K562 (cell line): ENCODE results near the gene PLA2G15. TPM values are rescaled to one million over a fixed set of nuclear protein-coding genes. Genes with fewer than 3 reads are reported as not detected.

Experiments used
- CAMTA2 ChIP-seq: fragments of 250-450 bp; sonication (Bioruptor Pico); conservative IDR thresholded peaks from 2 replicates; pipeline ENCODE4 v1.5.1; 2022
- GABPB2 ChIP-seq: fragments of 250-450 bp; sonication (Bioruptor Pico); conservative IDR thresholded peaks from 2 replicates; pipeline ENCODE4 v1.5.1; 2021; ENCODE audit warnings: mild to moderate bottlenecking
- HDAC3 ChIP-seq: fragments of 450-650 bp; IDR thresholded peaks from 2 replicates; pipeline ENCODE4 v1.6.1; 2018; ENCODE audit warnings: borderline replicate concordance, mild to moderate bottlenecking, moderate library complexity; ENCODE audit not compliant: partially characterized antibody
- HINFP ChIP-seq: fragments of 450-650 bp; conservative IDR thresholded peaks from 2 replicates; pipeline ENCODE4 v1.6.1; 2016; ENCODE audit warnings: missing genetic modification characterization, low read depth, mild to moderate bottlenecking, control low read depth, missing compliant biosample characterization
- PYGO2 ChIP-seq: fragments of 450-650 bp; IDR thresholded peaks from 2 replicates; pipeline ENCODE4 v1.6.1; 2016; ENCODE audit warnings: mild to moderate bottlenecking, missing genetic modification characterization, moderate library complexity, missing compliant biosample characterization
- REST ChIP-seq, 2 experiments: fragments of 450-650 bp; formaldehyde crosslinking in 1 of 2; IDR thresholded peaks; 2 replicates each; pipeline versions ENCODE4 v1.4.0 to v1.6.1; 2014 to 2020; ENCODE audit warnings: mild to moderate bottlenecking in 2 of 2, borderline replicate concordance in 1 of 2, low read depth in 1 of 2
- SP2 ChIP-seq: IDR thresholded peaks from 2 replicates; pipeline ENCODE4 v1.6.1; 2011; ENCODE audit warnings: mild to moderate bottlenecking, low read depth, low read length, moderate library complexity; ENCODE audit not compliant: poor library complexity, severe bottlenecking; ENCODE audit errors: extremely low read depth
- STAT5A ChIP-seq: IDR thresholded peaks from 2 replicates; pipeline ENCODE4 v1.6.1; 2012; ENCODE audit warnings: low read length, inconsistent platforms, borderline replicate concordance
- STAT5B ChIP-seq: fragments of 250-450 bp; sonication (Bioruptor Pico); IDR thresholded peaks from 2 replicates; pipeline ENCODE4 v1.8.0; 2021; ENCODE audit warnings: mild to moderate bottlenecking, inconsistent platforms
- TCF7L2 ChIP-seq: fragments of 150-350 bp; IDR thresholded peaks from 2 replicates; pipeline ENCODE4 v1.6.1; 2016; ENCODE audit warnings: low read depth, mild to moderate bottlenecking, low read length, moderate library complexity
- THAP7 ChIP-seq: fragments of 250-450 bp; sonication (Bioruptor Pico); IDR thresholded peaks from 2 replicates; pipeline ENCODE4 v1.5.0; 2021
- ZNF146 ChIP-seq: IDR thresholded peaks from one replicate; pipeline ENCODE4 v1.6.1; 2018; ENCODE audit warnings: missing compliant biosample characterization; ENCODE audit not compliant: unreplicated experiment
- ZZZ3 ChIP-seq: fragments of 450-650 bp; IDR thresholded peaks from 2 replicates; pipeline ENCODE4 v1.6.1; 2016; ENCODE audit warnings: antibody characterized with exemption, mild to moderate bottlenecking, moderate library complexity
- polyA plus RNA-seq, 8 experiments: library from polyadenylated mRNA; depleted of rRNA in 4 of 8; stranded (reverse) in 5 of 8; unstranded in 3 of 8; fragments of >200 nt; fragmentation: Nextera tagmentation in 2 of 8; fragmentation: Illumina TruSeq in 1 of 8; extraction: Ambion mirVana in 2 of 8; extraction: Trizol in 1 of 8; gene quantifications; 2 replicates each; pipeline versions ENCODE4 v1.2.1 to v1.2.3, GENCODE V29; 2011 to 2014; ENCODE audit warnings: inconsistent platforms in 1 of 8, missing spikeins in 1 of 8
- total RNA-seq, 7 experiments: library from RNA; depleted of rRNA in 6 of 7; stranded (reverse); fragments of >200 nt in 6 of 7; fragmentation: Illumina TruSeq in 2 of 7; extraction: Trizol in 2 of 7; gene quantifications; 2 replicates each; pipeline versions ENCODE4 v1.2.1 to v1.2.3, GENCODE V29; 2011 to 2021; ENCODE audit warnings: low replicate concordance in 1 of 7

The PLA2G15 gene
- total and polyA plus RNA-seq, 9 of the 15 experiments (the other 6 are each of a cell fraction or from before 2014, with no cell fraction given), result 0.42 to 8.6 (median 4.8) TPM

- TF ChIP-seq REST (IDR thresholded peaks at IDR 0.05; ENCODE audit: borderline replicate concordance) (no peak), REST (CRISPR knock-in tag; IDR thresholded peaks at IDR 0.05; ENCODE audit: low read depth) (no peak), CAMTA2 (CRISPR knock-in tag) (no peak), GABPB2 (CRISPR knock-in tag) (no peak), HINFP (tag) (no peak), ZNF146 (CRISPR knock-in tag) (no peak), THAP7 (CRISPR knock-in tag) (no peak), SP2 (no peak), PYGO2 (tag) (no peak), HDAC3 (no peak), STAT5A (no peak), ZZZ3 (no peak), TCF7L2 (no peak), STAT5B (no peak)
Measured at GRCh38 chr16:68251832-68252231, 6.7 kb downstream of the PLA2G15 start (continued).
